Measurements from ENCODE around the gene SYNGR2. TPM values are rescaled to one million over a fixed set of nuclear protein-coding genes. Genes with fewer than 3 reads are reported as not detected.
A peak's percentile ranks its signal among the peaks of the same experiment; 100 is the strongest.

SYNGR2 gene
- polyA plus RNA-seq, 1 donor (not counting 4 experiments of a cell fraction or from before 2014, with no cell fraction given) = 103 TPM

DNA sequence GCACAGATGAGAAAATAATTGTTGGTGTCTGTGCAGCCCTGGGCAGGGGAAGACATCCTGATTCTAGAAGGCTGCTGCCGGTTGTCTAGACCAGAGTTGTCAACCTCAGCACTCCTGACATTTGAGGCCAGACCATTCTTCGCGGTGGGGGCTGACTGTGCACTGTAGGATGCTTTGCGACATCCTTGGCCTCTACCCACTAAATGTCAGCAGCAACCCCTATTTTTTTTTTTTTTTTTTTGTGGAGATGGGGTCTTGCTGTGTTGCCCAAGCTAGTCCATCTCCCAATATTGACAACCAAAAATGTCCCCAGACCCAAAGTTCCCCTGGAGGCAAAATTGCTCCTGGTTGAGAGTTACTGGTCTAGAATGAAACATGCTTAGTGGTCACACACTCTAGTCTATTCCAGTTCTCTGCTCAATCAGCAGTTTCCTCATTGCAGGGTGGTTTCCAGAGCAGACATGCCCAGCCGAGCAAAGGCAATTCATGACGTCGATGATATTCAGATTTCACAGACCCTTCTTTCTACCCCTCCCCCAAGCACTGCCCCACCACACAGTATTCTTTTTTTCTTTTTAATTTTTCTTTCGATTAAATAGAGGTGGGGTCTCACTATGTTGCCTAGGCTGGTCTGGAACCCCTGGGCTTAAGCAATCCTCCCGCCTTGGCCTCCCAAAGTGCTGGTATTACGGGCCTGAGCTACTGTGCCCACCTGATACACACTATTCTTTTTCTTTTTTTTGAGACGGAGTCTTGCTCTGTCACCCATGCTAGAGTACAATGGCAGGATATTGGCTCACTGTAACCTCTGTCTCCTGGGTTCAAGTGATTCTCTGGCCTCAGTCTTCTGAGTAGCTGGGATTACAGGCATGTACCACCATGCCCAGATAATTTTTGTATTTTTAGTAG lies 13.2 kb upstream of the SYNGR2 start:
- Histone ChIP-seq H3K9ac (ENCODE audit: control insufficient read depth, extremely low read depth, insufficient read depth, low read length) (no peak overlapping the region), H3K4me1 (ENCODE audit: control insufficient read depth, extremely low read depth, insufficient read depth, low read length) (peaks cover 29% of the 10 kb centered on the region), H2AFZ (ENCODE audit: control insufficient read depth, low read length) (no peak overlapping the region), H3K36me3 (ENCODE audit: control insufficient read depth in 2 of 2, extremely low read depth in 1 of 2, insufficient read depth in 2 of 2, low read length in 2 of 2) (no peaks in the 10 kb centered on the region), H3K4me2 (ENCODE audit: control insufficient read depth, extremely low read depth, insufficient read depth, low read depth, low read length) (no peak overlapping the region), H4K20me1 (ENCODE audit: control insufficient read depth, extremely low read depth, insufficient read depth, low read length) (no peaks in the 10 kb centered on the region), H3K27ac (ENCODE audit: control insufficient read depth, insufficient read depth, low read length) (no peak overlapping the region), H3K9me1 (ENCODE audit: control insufficient read depth, extremely low read depth, insufficient read depth, low read length) (no peaks in the 10 kb centered on the region), H3K4me3 (ENCODE audit: control insufficient read depth in 2 of 3, extremely low read depth in 1 of 3, insufficient read depth in 2 of 3, low read depth in 1 of 3, low read length in 3 of 3) (no peak overlapping the region), H3K9me3 (ENCODE audit: control insufficient read depth, low read depth, low read length) (no peaks in the 10 kb centered on the region), H3K27me3 (ENCODE audit: control insufficient read depth, extremely low read depth, insufficient read depth, low read length) (no peaks in the 10 kb centered on the region), H3K79me2 (ENCODE audit: control insufficient read depth, insufficient read depth, low read length) (no peaks in the 10 kb centered on the region)
- dilution Hi-C loops (cut with MboI; ENCODE audit: extremely low pct_ligation_motif_present, low sequenced_read_pairs) = no loop called here
- TF ChIP-seq, protein P1, sequence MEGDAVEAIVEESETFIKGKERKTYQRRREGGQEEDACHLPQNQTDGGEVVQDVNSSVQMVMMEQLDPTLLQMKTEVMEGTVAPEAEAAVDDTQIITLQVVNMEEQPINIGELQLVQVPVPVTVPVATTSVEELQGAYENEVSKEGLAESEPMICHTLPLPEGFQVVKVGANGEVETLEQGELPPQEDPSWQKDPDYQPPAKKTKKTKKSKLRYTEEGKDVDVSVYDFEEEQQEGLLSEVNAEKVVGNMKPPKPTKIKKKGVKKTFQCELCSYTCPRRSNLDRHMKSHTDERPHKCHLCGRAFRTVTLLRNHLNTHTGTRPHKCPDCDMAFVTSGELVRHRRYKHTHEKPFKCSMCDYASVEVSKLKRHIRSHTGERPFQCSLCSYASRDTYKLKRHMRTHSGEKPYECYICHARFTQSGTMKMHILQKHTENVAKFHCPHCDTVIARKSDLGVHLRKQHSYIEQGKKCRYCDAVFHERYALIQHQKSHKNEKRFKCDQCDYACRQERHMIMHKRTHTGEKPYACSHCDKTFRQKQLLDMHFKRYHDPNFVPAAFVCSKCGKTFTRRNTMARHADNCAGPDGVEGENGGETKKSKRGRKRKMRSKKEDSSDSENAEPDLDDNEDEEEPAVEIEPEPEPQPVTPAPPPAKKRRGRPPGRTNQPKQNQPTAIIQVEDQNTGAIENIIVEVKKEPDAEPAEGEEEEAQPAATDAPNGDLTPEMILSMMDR (optimal IDR thresholded peaks at IDR 0.05 in 1 of 3, IDR thresholded peaks at IDR 0.05 in 1 of 3, conservative IDR thresholded peaks at IDR 0.05 in 1 of 3; ENCODE audit: extremely low read depth in 1 of 3, insufficient read depth in 2 of 3, low read length in 3 of 3) = no peak
- no peak for TF ChIP-seq EZH2 (IDR thresholded peaks at IDR 0.05; ENCODE audit: low read length)
- DNase-seq (ENCODE audit: low read depth, low spot score) (no peak), FAIRE-seq (peak; percentile 67)

DNA sequence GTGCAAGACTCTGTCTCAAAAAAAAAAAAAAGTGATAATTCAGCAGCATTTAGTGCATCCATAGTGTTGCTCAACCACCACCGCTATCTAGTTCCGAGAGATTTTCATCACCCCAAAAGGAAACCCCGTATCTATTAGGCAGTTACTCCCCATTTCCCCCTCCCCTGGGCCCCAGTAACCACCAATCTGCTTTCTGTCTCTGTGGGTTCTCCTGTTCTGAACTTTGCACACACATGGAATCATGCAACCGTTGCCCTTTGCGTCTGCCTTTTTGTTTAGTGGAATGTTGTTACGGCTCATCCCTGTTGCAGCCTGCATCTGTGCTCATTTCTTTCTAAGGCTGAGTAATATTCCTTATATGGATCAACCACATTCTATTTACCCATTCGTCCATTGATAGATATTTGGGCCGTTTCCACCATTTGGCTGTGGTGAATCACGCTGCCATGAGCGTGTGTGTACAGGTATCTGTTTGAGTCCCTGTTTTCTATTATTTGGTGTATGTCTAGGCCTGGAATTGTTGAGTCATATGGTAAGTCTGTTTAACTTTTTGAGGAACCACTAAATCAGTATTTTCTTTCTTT lies 8.7 kb upstream of the SYNGR2 start:
- no peaks in the 10 kb centered on the region for H4K20me1 ChIP-seq (ENCODE audit: control insufficient read depth, extremely low read depth, insufficient read depth, low read length)
- peak overlapping the region; percentile 63 for H3K4me2 ChIP-seq (ENCODE audit: control insufficient read depth, extremely low read depth, insufficient read depth, low read depth, low read length)
- FAIRE-seq (peak; percentile 98), DNase-seq (ENCODE audit: low read depth, low spot score) (peak; percentile 90)
- no peaks in the 10 kb centered on the region for H3K36me3 ChIP-seq (ENCODE audit: control insufficient read depth in 2 of 2, extremely low read depth in 1 of 2, insufficient read depth in 2 of 2, low read length in 2 of 2)
- H3K27ac ChIP-seq (ENCODE audit: control insufficient read depth, insufficient read depth, low read length) = peak overlapping the region; percentile 77
- TF ChIP-seq, protein P1 (optimal IDR thresholded peaks at IDR 0.05 in 1 of 3, IDR thresholded peaks at IDR 0.05 in 1 of 3, conservative IDR thresholded peaks at IDR 0.05 in 1 of 3; ENCODE audit: extremely low read depth in 1 of 3, insufficient read depth in 2 of 3, low read length in 3 of 3) = no peak
- no peak for TF ChIP-seq EZH2 (IDR thresholded peaks at IDR 0.05; ENCODE audit: low read length)
- peak overlapping the region; percentile 53 for H3K9ac ChIP-seq (ENCODE audit: control insufficient read depth, extremely low read depth, insufficient read depth, low read length)
- H3K9me3 ChIP-seq (ENCODE audit: control insufficient read depth, low read depth, low read length) = no peaks in the 10 kb centered on the region
- dilution Hi-C loops (cut with MboI; ENCODE audit: extremely low pct_ligation_motif_present, low sequenced_read_pairs) = no loop called here
- H3K4me1 ChIP-seq (ENCODE audit: control insufficient read depth, extremely low read depth, insufficient read depth, low read length) = peaks cover 35% of the 10 kb centered on the region
- H3K9me1 ChIP-seq (ENCODE audit: control insufficient read depth, extremely low read depth, insufficient read depth, low read length) = no peaks in the 10 kb centered on the region
- peak overlapping the region; percentile 1 for H2AFZ ChIP-seq (ENCODE audit: control insufficient read depth, low read length)
- H3K27me3 ChIP-seq (ENCODE audit: control insufficient read depth, extremely low read depth, insufficient read depth, low read length) = no peaks in the 10 kb centered on the region
- peak overlapping the region in 1 of 3 experiments; percentile 36 for H3K4me3 ChIP-seq (ENCODE audit: control insufficient read depth in 2 of 3, extremely low read depth in 1 of 3, insufficient read depth in 2 of 3, low read depth in 1 of 3, low read length in 3 of 3)
- no peaks in the 10 kb centered on the region for H3K79me2 ChIP-seq (ENCODE audit: control insufficient read depth, insufficient read depth, low read length)
